ELF-1 (cell line): ENCODE data around the gene ZNF451.

Experiments
- DNase-seq: peaks from one replicate; pipeline ENCODE4 v3.0.0-alpha.2; 2016; ENCODE audit warnings: low read depth, low spot score

The ZNF451 gene

GRCh38 chr6:57094689-57095088, 4.7 kb downstream of the ZNF451 start:
- no peak for DNase-seq

GRCh38 chr6:57097596-57097995, 7.6 kb downstream of the ZNF451 start:
- DNase-seq: no peak

GRCh38 chr6:57102976-57103375, 13.0 kb downstream of the ZNF451 start:
- DNase-seq: no peak

- no peak for DNase-seq
Observed at GRCh38 chr6:57104336-57104735, 14.3 kb downstream of the ZNF451 start.

GRCh38 chr6:57106990-57107389, 17.0 kb downstream of the ZNF451 start:
- no peak for DNase-seq

GRCh38 chr6:57108691-57109090, 18.7 kb downstream of the ZNF451 start:
- DNase-seq: no peak

GRCh38 chr6:57109880-57110279, 19.9 kb downstream of the ZNF451 start:
- DNase-seq: no peak

- no peak for DNase-seq
Observed at GRCh38 chr6:57113105-57113504, 23.1 kb downstream of the ZNF451 start.

GRCh38 chr6:57116776-57117175, 26.8 kb downstream of the ZNF451 start:
- no peak for DNase-seq

- DNase-seq: no peak
Observed at GRCh38 chr6:57117796-57118195, 27.8 kb downstream of the ZNF451 start.

- DNase-seq: no peak
Observed at GRCh38 chr6:57123111-57123510, 33.1 kb downstream of the ZNF451 start.

GRCh38 chr6:57127763-57128162, 37.8 kb downstream of the ZNF451 start:
- DNase-seq: no peak

GRCh38 chr6:57130661-57131177, 40.7 kb downstream of the ZNF451 start:
- no peak for DNase-seq

- DNase-seq: no peak
Observed at GRCh38 chr6:57134954-57135353, 45.0 kb downstream of the ZNF451 start.

GRCh38 chr6:57135885-57136284, 45.9 kb downstream of the ZNF451 start:
- no peak for DNase-seq

- no peak for DNase-seq
Observed at GRCh38 chr6:57137350-57137749, 47.4 kb downstream of the ZNF451 start.

- DNase-seq: no peak
Observed at GRCh38 chr6:57138026-57138425, 48.0 kb downstream of the ZNF451 start.

GRCh38 chr6:57141451-57142177, 51.6 kb downstream of the ZNF451 start:
- DNase-seq: no peak

- no peak for DNase-seq
Observed at GRCh38 chr6:57142178-57142525, 52.2 kb downstream of the ZNF451 start.

GRCh38 chr6:57143690-57144089, 53.7 kb downstream of the ZNF451 start:
- DNase-seq: no peak

- DNase-seq: no peak
Observed at GRCh38 chr6:57147401-57147800, 57.4 kb downstream of the ZNF451 start.

- no peak for DNase-seq
Observed at GRCh38 chr6:57147955-57148858, 58.2 kb downstream of the ZNF451 start.

GRCh38 chr6:57158658-57159057, 68.7 kb downstream of the ZNF451 start:
- no peak for DNase-seq
